GM12875 (cell line): ENCODE data around the gene MOB3A.
"Not testable (repeated sequence)": the region's sequence is repeated elsewhere in the genome, so short reads cannot be mapped to it uniquely, and the experiment has no call there.

Source experiments
- H3K4me3 ChIP-seq: one replicate; pipeline ENCODE4 v1.5.1; 2011; ENCODE audit warnings: low read depth, low read length, control low read depth
- TF ChIP-seq, protein P1 (sequence below): IDR thresholded peaks from 2 replicates; pipeline ENCODE4 v1.5.1; 2011; ENCODE audit warnings: low read depth, mild to moderate bottlenecking, control low read depth, inconsistent platforms, low read length, moderate library complexity, borderline replicate concordance; ENCODE audit not compliant: insufficient read depth

Gene MOB3A

DNA sequence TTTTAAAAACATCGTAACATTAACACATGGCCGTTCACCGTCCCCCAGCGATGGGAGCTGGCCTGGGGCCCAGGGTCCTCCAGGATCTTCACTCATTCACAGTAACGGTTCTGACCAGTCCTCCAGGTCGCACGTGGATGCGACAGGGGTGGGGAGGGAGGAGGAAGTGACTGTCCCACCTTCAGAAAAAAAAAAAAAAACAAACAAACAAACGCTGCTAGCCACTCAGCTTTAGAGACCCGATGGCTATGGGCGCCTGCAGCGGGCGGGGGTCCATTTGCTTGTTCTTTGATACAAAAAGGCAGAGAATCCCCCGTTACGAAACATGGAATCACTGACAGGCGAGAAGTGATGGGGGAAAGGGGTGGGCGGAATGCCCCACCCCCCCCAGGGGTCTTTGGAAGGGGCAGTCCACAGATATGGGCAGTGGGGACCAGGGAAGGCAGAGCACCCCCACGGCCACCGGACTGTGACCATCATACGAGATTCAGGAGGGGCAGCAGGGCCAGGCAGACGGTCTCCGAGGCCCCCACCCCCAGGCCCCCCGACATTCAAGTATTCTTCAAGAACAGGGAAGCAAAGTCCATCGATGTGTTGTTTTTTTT lies 58.4 kb downstream of the MOB3A start:
- TF ChIP-seq, protein P1, sequence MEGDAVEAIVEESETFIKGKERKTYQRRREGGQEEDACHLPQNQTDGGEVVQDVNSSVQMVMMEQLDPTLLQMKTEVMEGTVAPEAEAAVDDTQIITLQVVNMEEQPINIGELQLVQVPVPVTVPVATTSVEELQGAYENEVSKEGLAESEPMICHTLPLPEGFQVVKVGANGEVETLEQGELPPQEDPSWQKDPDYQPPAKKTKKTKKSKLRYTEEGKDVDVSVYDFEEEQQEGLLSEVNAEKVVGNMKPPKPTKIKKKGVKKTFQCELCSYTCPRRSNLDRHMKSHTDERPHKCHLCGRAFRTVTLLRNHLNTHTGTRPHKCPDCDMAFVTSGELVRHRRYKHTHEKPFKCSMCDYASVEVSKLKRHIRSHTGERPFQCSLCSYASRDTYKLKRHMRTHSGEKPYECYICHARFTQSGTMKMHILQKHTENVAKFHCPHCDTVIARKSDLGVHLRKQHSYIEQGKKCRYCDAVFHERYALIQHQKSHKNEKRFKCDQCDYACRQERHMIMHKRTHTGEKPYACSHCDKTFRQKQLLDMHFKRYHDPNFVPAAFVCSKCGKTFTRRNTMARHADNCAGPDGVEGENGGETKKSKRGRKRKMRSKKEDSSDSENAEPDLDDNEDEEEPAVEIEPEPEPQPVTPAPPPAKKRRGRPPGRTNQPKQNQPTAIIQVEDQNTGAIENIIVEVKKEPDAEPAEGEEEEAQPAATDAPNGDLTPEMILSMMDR = no peak
- H3K4me3 ChIP-seq = no peak overlapping the region

DNA sequence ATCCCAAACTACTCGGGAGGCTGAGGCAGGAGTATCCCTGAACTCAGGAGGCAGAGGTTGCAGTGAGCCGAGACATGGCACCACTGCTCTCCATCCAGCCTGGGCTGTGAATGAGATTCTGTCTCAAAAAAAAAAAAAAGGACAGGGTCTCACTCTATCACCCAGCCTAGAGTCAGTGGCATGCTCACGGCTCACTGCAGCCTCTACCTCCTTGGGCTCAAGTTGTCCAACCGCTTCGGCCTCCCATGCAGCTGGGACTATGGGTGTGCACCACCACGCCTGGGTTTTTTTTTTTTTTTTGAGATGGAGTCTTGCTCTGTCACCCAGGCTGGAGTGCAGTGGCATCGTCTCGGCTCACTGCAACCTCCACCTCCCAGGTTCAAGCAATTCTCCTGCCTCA lies 59.7 kb downstream of the MOB3A start:
- TF ChIP-seq, protein P1 = no peak
- no peak overlapping the region for H3K4me3 ChIP-seq

DNA sequence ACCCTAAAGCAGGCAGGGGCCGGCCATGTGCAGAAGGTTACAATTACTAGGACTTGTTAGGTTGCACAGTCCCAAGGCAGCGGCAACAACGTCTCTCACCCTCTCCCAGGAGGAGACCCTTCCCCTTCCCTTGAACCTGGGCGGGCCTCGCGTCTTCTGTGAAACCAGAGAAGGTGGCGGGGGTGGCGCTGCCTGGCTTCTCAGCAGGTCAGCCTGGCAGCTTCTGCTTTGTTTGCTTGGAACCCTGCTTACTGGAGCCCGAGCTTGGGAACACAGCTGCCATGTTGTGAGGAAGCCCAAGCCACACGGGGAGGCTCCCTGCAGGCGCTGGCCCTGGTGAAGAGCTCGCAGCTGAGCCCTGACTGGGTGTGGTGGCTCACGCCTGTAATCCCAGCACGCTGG lies 60.5 kb downstream of the MOB3A start:
- H3K4me3 ChIP-seq = no peak overlapping the region
- TF ChIP-seq, protein P1 = no peak

DNA sequence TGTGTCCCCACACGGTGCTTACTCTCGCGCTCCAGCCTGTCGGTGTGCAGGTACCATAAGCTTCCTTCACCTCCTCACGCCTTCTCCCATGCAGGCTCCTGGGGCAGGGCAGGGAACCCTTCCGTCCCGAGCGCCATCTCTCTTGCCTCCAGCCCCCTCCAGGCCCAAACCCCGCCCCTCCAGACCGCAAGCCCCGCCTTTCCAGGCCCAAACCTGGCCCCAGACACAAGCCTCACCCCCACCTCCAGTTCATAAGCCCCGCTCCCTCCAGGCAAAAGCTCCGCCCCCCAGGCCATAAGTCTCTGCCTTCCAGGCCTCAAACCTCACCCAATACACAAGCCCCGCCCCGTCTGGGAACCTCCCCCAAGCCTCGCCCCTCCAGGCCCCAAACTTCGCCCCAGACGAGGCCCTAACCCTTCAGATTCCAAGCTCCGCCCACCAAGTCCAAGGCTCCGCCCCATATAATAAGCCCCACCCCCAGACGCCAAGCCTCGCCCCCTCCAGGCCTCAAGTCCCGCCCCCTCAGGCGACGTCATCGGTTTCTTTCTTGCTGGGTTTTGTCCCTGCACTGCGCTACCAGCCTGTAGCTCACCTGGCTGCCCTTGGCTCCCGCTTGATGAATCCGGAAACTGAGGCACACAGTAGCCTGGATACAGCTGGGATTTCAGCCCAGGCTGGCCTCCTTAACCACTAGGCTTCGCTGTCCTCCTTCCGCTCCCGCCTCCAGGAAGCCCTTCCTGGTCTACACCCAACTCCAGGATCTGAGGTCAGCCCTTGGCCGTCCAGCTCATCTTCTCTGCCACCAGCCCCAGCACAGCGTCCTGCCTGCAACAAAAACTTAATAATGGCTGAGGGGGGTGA lies 61.2 kb downstream of the MOB3A start:
- H3K4me3 ChIP-seq = no peak overlapping the region
- TF ChIP-seq, protein P1 = no peak

DNA sequence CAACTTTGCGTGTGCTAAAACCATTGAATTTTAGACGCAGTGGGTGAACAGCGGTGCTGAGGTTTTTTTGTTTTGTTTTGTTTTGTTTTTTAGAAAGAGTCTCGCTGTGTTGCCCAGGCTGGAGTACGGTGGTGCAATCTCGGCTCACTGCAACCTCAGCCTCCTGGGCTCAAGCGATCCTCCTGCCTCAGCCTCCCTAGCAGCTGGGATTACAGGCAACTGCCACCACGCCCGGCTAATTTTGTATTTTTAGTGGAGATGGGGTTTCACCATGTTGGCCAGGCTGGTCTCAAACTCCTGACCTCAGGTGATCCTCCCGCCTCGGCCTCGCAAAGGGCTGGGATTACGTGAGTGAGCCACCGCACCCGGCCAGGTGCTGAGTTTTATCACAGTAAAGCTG lies 61.9 kb downstream of the MOB3A start:
- not testable (repeated sequence) for H3K4me3 ChIP-seq

DNA sequence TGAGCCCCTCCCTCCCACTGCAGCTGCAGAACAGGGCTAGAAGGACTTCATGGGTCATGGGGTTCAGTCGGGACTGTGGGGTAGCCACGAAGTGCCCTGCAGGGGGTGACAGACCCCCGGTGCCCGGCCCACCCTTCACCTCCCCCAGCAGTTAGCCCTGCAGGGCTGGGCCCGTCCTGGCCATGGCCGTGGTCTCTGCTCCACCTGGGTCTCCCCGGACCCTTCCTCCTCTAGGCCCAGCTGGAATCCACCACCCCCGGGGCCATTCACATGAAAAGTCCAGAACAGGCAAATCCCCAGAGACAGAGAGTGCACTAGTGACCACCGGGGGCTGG lies 62.3 kb downstream of the MOB3A start:
- H3K4me3 ChIP-seq = no peak overlapping the region
- TF ChIP-seq, protein P1 = no peak

DNA sequence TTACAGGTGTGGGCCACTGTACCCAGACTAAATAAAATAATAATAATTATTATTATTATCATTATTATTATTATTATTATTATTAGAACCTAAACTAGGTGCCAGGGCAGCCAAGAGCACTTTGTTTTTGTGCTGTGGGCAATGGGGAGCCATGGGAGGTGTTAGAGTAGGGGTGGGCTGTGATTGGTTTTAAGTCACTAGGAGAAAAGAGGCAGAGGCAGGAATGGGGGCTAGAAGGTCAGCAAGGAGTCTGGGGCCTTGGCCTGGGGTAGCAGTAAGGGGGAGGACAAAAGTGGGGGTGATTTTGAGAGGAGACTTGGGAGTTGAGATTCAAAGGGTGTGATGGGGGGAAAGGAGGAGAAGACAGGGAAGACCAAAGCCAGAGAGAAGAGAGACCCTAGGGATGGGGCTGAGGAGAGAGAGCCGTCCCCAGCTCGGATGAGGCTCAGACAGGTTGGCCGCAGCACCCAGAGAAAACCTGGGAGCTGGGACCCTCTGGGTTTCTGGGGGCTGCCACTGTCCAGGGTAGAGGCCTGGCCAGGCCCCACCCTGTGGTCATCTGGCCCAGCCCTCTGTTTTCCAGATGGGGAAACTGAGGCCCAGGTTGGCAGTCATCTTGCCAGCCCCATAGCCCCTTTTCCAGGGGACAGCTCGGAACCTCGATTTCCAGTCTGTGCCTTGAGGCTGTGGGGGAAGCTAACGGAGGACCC lies 62.9 kb downstream of the MOB3A start:
- TF ChIP-seq, protein P1 = no peak
- no peak overlapping the region for H3K4me3 ChIP-seq
